B cell (primary cell): ENCODE measurements around the gene EDARADD. TPM values are rescaled to one million over a fixed set of nuclear protein-coding genes. Genes with fewer than 3 reads are reported as not detected.
A peak's percentile ranks its signal among the peaks of the same experiment; 100 is the strongest.

ENCODE experiments used
- ATAC-seq: fragments of 200-7000 bp; cut with Tn5 transposase; one replicate; pipeline ENCODE4 v1.10.0; 2021; ENCODE audit warnings: low read depth, mild to moderate bottlenecking, moderate number of reproducible peaks, moderate library complexity
- CTCF ChIA-PET: fragments of 350-600 bp; sonication (Branson Sonifier 250); formaldehyde crosslinking; loops from one replicate; lab custom pipeline; 2021; ENCODE audit warnings: antibody characterized with exemption, inconsistent platforms; lab: Charles Lee
- POLR2A ChIA-PET: fragments of 350-600 bp; sonication (Branson Sonifier 250); formaldehyde crosslinking; loops from one replicate; lab custom pipeline; 2021; ENCODE audit warnings: antibody characterized with exemption; lab: Charles Lee
- DNase-seq: peaks from one replicate; pipeline ENCODE4 v3.0.0; 2013
- H2AFZ ChIP-seq: 2 replicates; pipeline ENCODE4 v1.6.1; 2012; ENCODE audit warnings: mild to moderate bottlenecking, low read depth, low read length; ENCODE audit not compliant: insufficient read depth, poor library complexity, severe bottlenecking
- H3K27ac ChIP-seq, 2 donors: 1 replicate in 1 of 2; 2 replicates in 1 of 2; pipeline ENCODE4 v1.5.1; 2012 to 2013; ENCODE audit warnings: low read length in 2 of 2, mild to moderate bottlenecking in 2 of 2, moderate library complexity in 1 of 2
- H3K27me3 ChIP-seq, 4 experiments: fragments of 200-600 bp in 1 of 4; sonication (generic) in 1 of 4; replicated peaks in 1 of 4; 1 replicate in 2 of 4; 2 replicates in 2 of 4; pipeline versions ENCODE4 v1.6.1 to v1.7.0; 2013 to 2016; ENCODE audit warnings: low read length in 3 of 4, mild to moderate bottlenecking in 2 of 4, mixed read lengths in 1 of 4, moderate library complexity in 1 of 4; ENCODE audit not compliant: insufficient read depth in 4 of 4, control insufficient read depth in 3 of 4; ENCODE audit errors: control extremely low read depth in 1 of 4
- H3K36me3 ChIP-seq, 2 experiments: replicated peaks in 1 of 2; 1 replicate in 1 of 2; 2 replicates in 1 of 2; pipeline versions ENCODE4 v1.6.1 to v1.7.1; 2013; ENCODE audit warnings: low read length in 1 of 2; ENCODE audit not compliant: insufficient read depth in 2 of 2, control insufficient read depth in 1 of 2; ENCODE audit errors: control extremely low read depth in 1 of 2, extremely low read depth in 1 of 2
- H3K4me1 ChIP-seq, 2 donors: fragments of 200-600 bp in 1 of 2; sonication (generic) in 1 of 2; 1 replicate in 1 of 2; 2 replicates in 1 of 2; pipeline versions ENCODE4 v1.5.1 to v1.6.1; 2013 to 2017; ENCODE audit warnings: low read length in 2 of 2; ENCODE audit not compliant: control insufficient read depth in 2 of 2, insufficient read depth in 2 of 2
- H3K4me2 ChIP-seq: replicated peaks from 2 replicates; pipeline ENCODE3; 2012; ENCODE audit warnings: mild to moderate bottlenecking, low read depth, low read length; ENCODE audit not compliant: poor library complexity, severe bottlenecking
- H3K4me3 ChIP-seq, 5 experiments: fragments of 200-600 bp in 1 of 5; sonication (generic) in 1 of 5; 1 replicate in 3 of 5; 2 replicates in 2 of 5; pipeline versions ENCODE4 v1.5.1 to v1.7.0; 2011 to 2016; ENCODE audit warnings: low read length in 4 of 5, mild to moderate bottlenecking in 4 of 5, low read depth in 2 of 5, control low read depth in 1 of 5, moderate library complexity in 1 of 5; ENCODE audit not compliant: insufficient read depth in 1 of 5; ENCODE audit errors: control extremely low read depth in 1 of 5, extremely low read depth in 1 of 5
- H3K79me2 ChIP-seq: fragments of 200-600 bp; sonication (generic); one replicate; pipeline ENCODE4 v1.6.0; 2016; ENCODE audit warnings: low read length; ENCODE audit not compliant: control insufficient read depth, insufficient read depth
- H3K9ac ChIP-seq: fragments of 200-600 bp; sonication (generic); 2 replicates; pipeline ENCODE4 v1.6.1; 2017; ENCODE audit warnings: mild to moderate bottlenecking, low read length, moderate library complexity
- H3K9me3 ChIP-seq, 3 donors: one replicate each; pipeline versions ENCODE4 v1.6.1 to v1.7.1; 2013; ENCODE audit warnings: low read length in 2 of 3; ENCODE audit not compliant: control insufficient read depth in 2 of 3, insufficient read depth in 1 of 3; ENCODE audit errors: control extremely low read depth in 1 of 3
- H4K20me1 ChIP-seq: 2 replicates; pipeline ENCODE4 v1.6.0; 2012; ENCODE audit warnings: mild to moderate bottlenecking, low read length; ENCODE audit not compliant: insufficient read depth, control insufficient read depth, poor library complexity, severe bottlenecking
- H3K27ac Mint-ChIP-seq: one replicate; pipeline ENCODE4 v1.8.0; 2021; ENCODE audit warnings: mixed read lengths
- H3K27me3 Mint-ChIP-seq: one replicate; pipeline ENCODE4 v1.8.0; 2021; ENCODE audit warnings: mixed read lengths
- H3K4me1 Mint-ChIP-seq: one replicate; pipeline ENCODE4 v1.8.0; 2021; ENCODE audit warnings: mixed read lengths
- H3K4me3 Mint-ChIP-seq: one replicate; pipeline ENCODE4 v1.8.0; 2021; ENCODE audit warnings: mixed read lengths
- H3K9me3 Mint-ChIP-seq: one replicate; pipeline ENCODE4 v1.8.0; 2022; ENCODE audit warnings: mixed read lengths; ENCODE audit not compliant: insufficient read depth
- CTCF ChIP-seq: fragments of 200-600 bp; IDR thresholded peaks from one replicate; pipeline ENCODE4 v1.8.0; 2022; ENCODE audit warnings: antibody characterized with exemption, mild to moderate bottlenecking
- EZH2 ChIP-seq: IDR thresholded peaks from 2 replicates; pipeline ENCODE4 v1.6.1; 2012; ENCODE audit warnings: borderline replicate concordance, low read depth, mild to moderate bottlenecking, moderate library complexity, low read length; ENCODE audit not compliant: insufficient read depth, poor library complexity, severe bottlenecking
- WGBS: methylation state at CpG from one replicate; pipeline ENCODE4 v1.1.5; 2013; ENCODE audit warnings: missing lambda C conversion rate; ENCODE audit not compliant: insufficient coverage; 5-methylcytosine and 5-hydroxymethylcytosine counted together
- intact Hi-C: fragments of 100-400 bp; cut with micrococcal nuclease; formaldehyde crosslinking; loops from one replicate; pipeline ENCODE4 v1.10.0; 2022
- polyA plus RNA-seq: library from polyadenylated mRNA; depleted of rRNA; stranded (reverse); fragments of >200 nt; gene quantifications from 2 replicates; pipeline ENCODE4 v1.2.3, GENCODE V29; 2012
- total RNA-seq, 2 donors: library from RNA; stranded (reverse); fragments of 120-200 nt in 1 of 2; gene quantifications; 1 replicate in 1 of 2; 2 replicates in 1 of 2; pipeline versions ENCODE4 v1.2.3 to v1.2.4, GENCODE V29; 2013 to 2022

EDARADD gene
- total and polyA plus RNA-seq, 2 donors (not counting 1 experiment from before 2014, with no cell fraction given) = 0.15 TPM; not detected in 1

GRCh38 chr1:236492378-236492777, 98.3 kb downstream of the EDARADD start:
- intact Hi-C loops = no loop called here
- ATAC-seq = no peak

GRCh38 chr1:236494082-236494481, 100.0 kb downstream of the EDARADD start:
- no peaks in the 10 kb centered on the region for H3K4me1 Mint-ChIP-seq
- Histone ChIP-seq H3K27ac (no peak overlapping the region), H3K27me3 (peaks cover 0 to 14% (median 7%) of the 10 kb centered on the region in 4 experiments), H3K36me3 (no peaks in the 10 kb centered on the region), H2AFZ (no peak overlapping the region), H3K4me2 (no peak overlapping the region), H4K20me1 (no peaks in the 10 kb centered on the region), H3K9ac (no peak overlapping the region), H3K4me3 (no peak overlapping the region), H3K9me3 (no peaks in the 10 kb centered on the region), H3K79me2 (no peaks in the 10 kb centered on the region), H3K4me1 (no peaks in the 10 kb centered on the region)
- WGBS = over 99% methylated on average over 11 of the region's 11 CpGs
- TF ChIP-seq CTCF (no peak), EZH2 (no peak)
- intact Hi-C loops = no loop called here
- no peaks in the 10 kb centered on the region for H3K9me3 Mint-ChIP-seq
- peak overlapping the region; percentile 39 for H3K27ac Mint-ChIP-seq
- H3K27me3 Mint-ChIP-seq = peaks cover 45% of the 10 kb centered on the region
- POLR2A ChIA-PET = no interaction called here
- CTCF ChIA-PET = no interaction called here
- ATAC-seq = no peak
- no peak overlapping the region for H3K4me3 Mint-ChIP-seq
- no peak for DNase-seq

More at GRCh38 chr1:236492378-236492777, 98.3 kb downstream of the EDARADD start:
- Mint-ChIP-seq H3K27me3 (peaks cover 42% of the 10 kb centered on the region), H3K27ac (no peak overlapping the region), H3K4me1 (no peaks in the 10 kb centered on the region), H3K4me3 (no peak overlapping the region), H3K9me3 (no peaks in the 10 kb centered on the region)
- WGBS = no CpG with 5 or more reads among the region's 2 CpGs
- Histone ChIP-seq H3K36me3 (no peaks in the 10 kb centered on the region), H2AFZ (no peak overlapping the region), H3K4me3 (no peak overlapping the region), H3K4me2 (no peak overlapping the region), H3K4me1 (no peaks in the 10 kb centered on the region), H3K27ac (no peak overlapping the region), H3K27me3 (peaks cover 0 to 12% (median 7%) of the 10 kb centered on the region in 4 experiments), H4K20me1 (no peaks in the 10 kb centered on the region), H3K9me3 (no peaks in the 10 kb centered on the region), H3K79me2 (no peaks in the 10 kb centered on the region), H3K9ac (no peak overlapping the region)
- DNase-seq = no peak
- POLR2A ChIA-PET = no interaction called here
- CTCF ChIA-PET = interaction anchor here (0.7 to 8.4 kb wide), 4 partner anchors 11 to 414 kb away, joined by 3 to 174 read pairs (median 4); no protein-coding TSS in a partner anchor
- TF ChIP-seq CTCF = no peak
- TF ChIP-seq EZH2 = no peak
